ENCODE results near the gene USP48. TPM values are rescaled to one million over a fixed set of nuclear protein-coding genes. Genes with fewer than 3 reads are reported as not detected.
"Not testable (repeated sequence)": the region's sequence is repeated elsewhere in the genome, so short reads cannot be mapped to it uniquely, and the experiment has no call there.

Gene USP48
- 70.4 and 89.7 TPM in 2 replicates for total RNA-seq

GRCh38 chr1:21782868-21783678, at the start of gene USP48:
Gene USP48, minus strand, starts transcription at chr1:21783149. Its CDS starts 192 bp downstream, at chr1:21782957.
- peak; percentile 91 for DNase-seq (ENCODE audit: low read depth, low spot score)

- no peak for DNase-seq (ENCODE audit: low read depth, low spot score)
Measured at GRCh38 chr1:21831454-21831970, 48.6 kb upstream of the USP48 start.

- DNase-seq (ENCODE audit: low read depth, low spot score) = no peak
Measured at GRCh38 chr1:21830792-21831453, 48.0 kb upstream of the USP48 start.

GRCh38 chr1:21829294-21829693, 46.3 kb upstream of the USP48 start:
- no peak for DNase-seq (ENCODE audit: low read depth, low spot score)

- DNase-seq (ENCODE audit: low read depth, low spot score) = no peak
Measured at GRCh38 chr1:21828506-21829210, 45.7 kb upstream of the USP48 start.

- no peak for DNase-seq (ENCODE audit: low read depth, low spot score)
Measured at GRCh38 chr1:21828075-21828474, 45.1 kb upstream of the USP48 start.

- DNase-seq (ENCODE audit: low read depth, low spot score) = no peak
Measured at GRCh38 chr1:21827141-21827679, 44.3 kb upstream of the USP48 start.

GRCh38 chr1:21826694-21827093, 43.7 kb upstream of the USP48 start:
- not testable (repeated sequence) for DNase-seq (ENCODE audit: low read depth, low spot score)

- no peak for DNase-seq (ENCODE audit: low read depth, low spot score)
Measured at GRCh38 chr1:21825393-21825792, 42.4 kb upstream of the USP48 start.

GRCh38 chr1:21824926-21825325, 42.0 kb upstream of the USP48 start:
- no peak for DNase-seq (ENCODE audit: low read depth, low spot score)

- no peak for DNase-seq (ENCODE audit: low read depth, low spot score)
Measured at GRCh38 chr1:21823980-21824702, 41.2 kb upstream of the USP48 start.

GRCh38 chr1:21823206-21823979, 40.4 kb upstream of the USP48 start:
- no peak for DNase-seq (ENCODE audit: low read depth, low spot score)

GRCh38 chr1:21822349-21822748, 39.4 kb upstream of the USP48 start:
- no peak for DNase-seq (ENCODE audit: low read depth, low spot score)

- DNase-seq (ENCODE audit: low read depth, low spot score) = no peak
Measured at GRCh38 chr1:21821385-21822019, 38.6 kb upstream of the USP48 start.

GRCh38 chr1:21820597-21821232, 37.8 kb upstream of the USP48 start:
- no peak for DNase-seq (ENCODE audit: low read depth, low spot score)

- DNase-seq (ENCODE audit: low read depth, low spot score) = no peak
Measured at GRCh38 chr1:21818656-21819055, 35.7 kb upstream of the USP48 start.

- DNase-seq (ENCODE audit: low read depth, low spot score) = no peak
Measured at GRCh38 chr1:21816602-21817302, 33.8 kb upstream of the USP48 start.

GRCh38 chr1:21815724-21816321, 32.9 kb upstream of the USP48 start:
- no peak for DNase-seq (ENCODE audit: low read depth, low spot score)

Data from pulmonary artery endothelial cell (primary cell).